Measurements from ENCODE around the gene TMEM151B. TPM values are rescaled to one million over a fixed set of nuclear protein-coding genes. Genes with fewer than 3 reads are reported as not detected.
A peak's percentile ranks its signal among the peaks of the same experiment; 100 is the strongest.

TMEM151B gene
- total RNA-seq, 4 donors from 2014 or later, result 0.14 to 3.8 (median 1.7) TPM

GRCh38 chr6:44247338-44248302 lies 22.6 kb upstream of the TMEM151B start:
- H3K27ac ChIP-seq, result peak overlapping the region; percentile 93 to 99 (median 95)
- peaks cover 0 to 38% (median 16%) of the 10 kb centered on the region in 4 donors for H3K36me3 ChIP-seq
- no peaks in the 10 kb centered on the region for H3K9me3 ChIP-seq
- DNase-seq, result peak; percentile 78
- in situ Hi-C loops (cut with MboI; ENCODE audit: low pct_ligation_motif_present in 1 of 4, low pct_unique_long_range_greater_than_20kb in 1 of 4, low sequenced_read_pairs in 3 of 4), result no loop called here
- peaks cover 4 to 28% (median 16%) of the 10 kb centered on the region in 4 donors for H3K4me1 ChIP-seq
- no peaks in the 10 kb centered on the region for H3K27me3 ChIP-seq
- intact Hi-C loops (cut with DNase I; ENCODE audit: low total_unique reads), result no loop called here
- 1% methylated on average over 52 of the region's 52 CpGs; no CpG with 5 or more reads in 1 of the 2 donors for WGBS, 2 donors (ENCODE audit: low coverage in 1 of 2)
- no peak for TF ChIP-seq EP300 (IDR thresholded peaks at IDR 0.05; ENCODE audit: low read depth)
- peak in 1 of 5 experiments; percentile 3 for TF ChIP-seq CTCF (IDR thresholded peaks at IDR 0.05)
- TF ChIP-seq POLR2AphosphoS5 (IDR thresholded peaks at IDR 0.05), result peak in 1 of 3 donors; percentile 40
- no peak for TF ChIP-seq POLR2A (IDR thresholded peaks at IDR 0.05)
- H3K4me3 ChIP-seq, result peak overlapping the region; percentile 77 to 98 (median 86)

- TF ChIP-seq POLR2AphosphoS5 (IDR thresholded peaks at IDR 0.05) (no peak), EP300 (IDR thresholded peaks at IDR 0.05; ENCODE audit: low read depth) (no peak), POLR2A (IDR thresholded peaks at IDR 0.05) (no peak), CTCF (IDR thresholded peaks at IDR 0.05) (no peak)
- peak overlapping the region; percentile 93 to 99 (median 95) for H3K27ac ChIP-seq
- no peaks in the 10 kb centered on the region for H3K9me3 ChIP-seq
- peaks cover 0 to 48% (median 20%) of the 10 kb centered on the region in 4 donors for H3K36me3 ChIP-seq
- intact Hi-C loops (cut with DNase I; ENCODE audit: low total_unique reads), result no loop called here
- WGBS, 2 donors (ENCODE audit: low coverage in 1 of 2), result 3 to 18% methylated on average over 1 of the region's 1 CpG
- no peak for DNase-seq
- peak overlapping the region in 3 of 4 donors; percentile 77 to 98 (median 89) for H3K4me3 ChIP-seq
- peaks cover 4 to 28% (median 16%) of the 10 kb centered on the region in 4 donors for H3K4me1 ChIP-seq
- in situ Hi-C loops (cut with MboI; ENCODE audit: low pct_ligation_motif_present in 1 of 4, low pct_unique_long_range_greater_than_20kb in 1 of 4, low sequenced_read_pairs in 3 of 4), result no loop called here
- no peaks in the 10 kb centered on the region for H3K27me3 ChIP-seq
Observed at GRCh38 chr6:44248579-44248978, 21.7 kb upstream of the TMEM151B start.

GRCh38 chr6:44249082-44249748 lies 21.0 kb upstream of the TMEM151B start:
- peak overlapping the region in 1 of 4 donors; percentile 98 for H3K4me3 ChIP-seq
- in situ Hi-C loops (cut with MboI; ENCODE audit: low pct_ligation_motif_present in 1 of 4, low pct_unique_long_range_greater_than_20kb in 1 of 4, low sequenced_read_pairs in 3 of 4), result no loop called here
- H3K27me3 ChIP-seq, result no peaks in the 10 kb centered on the region

More at GRCh38 chr6:44249082-44249748, 21.0 kb upstream of the TMEM151B start:
- H3K9me3 ChIP-seq, result no peaks in the 10 kb centered on the region
- H3K27ac ChIP-seq, result peak overlapping the region in 2 of 4 donors; percentile 93 to 94
- TF ChIP-seq EP300 (IDR thresholded peaks at IDR 0.05; ENCODE audit: low read depth) (no peak), POLR2A (IDR thresholded peaks at IDR 0.05) (no peak), CTCF (IDR thresholded peaks at IDR 0.05) (no peak), POLR2AphosphoS5 (IDR thresholded peaks at IDR 0.05) (no peak)
- intact Hi-C loops (cut with DNase I; ENCODE audit: low total_unique reads), result no loop called here
- peaks cover 4 to 28% (median 16%) of the 10 kb centered on the region in 4 donors for H3K4me1 ChIP-seq
- DNase-seq, result no peak
- H3K36me3 ChIP-seq, result peaks cover 0 to 54% (median 23%) of the 10 kb centered on the region in 4 donors
- 49 to 76% methylated on average over 4 to 9 of the region's 9 CpGs for WGBS, 2 donors (ENCODE audit: low coverage in 1 of 2)

All from transverse colon (tissue), 4 donors.